DMS153 (cell line): ENCODE results near the gene CYGB.
A peak's percentile ranks its signal among the peaks of the same experiment; 100 is the strongest.
"Not testable (repeated sequence)": the region's sequence is repeated elsewhere in the genome, so short reads cannot be mapped to it uniquely, and the experiment has no call there.

Source experiments
- DNase-seq: peaks from one replicate; lab custom pipeline; 2025; lab: John Stamatoyannopoulos, UW

CYGB gene

GRCh38 chr17:76567634-76568432 is 30.3 kb upstream of the CYGB start:
- no peak for DNase-seq

- no peak for DNase-seq
Measured at GRCh38 chr17:76566988-76567431, 29.5 kb upstream of the CYGB start.

GRCh38 chr17:76566613-76566943 is 29.1 kb upstream of the CYGB start:
- no peak for DNase-seq

- DNase-seq, result no peak
Measured at GRCh38 chr17:76565728-76566612, 28.5 kb upstream of the CYGB start.

- not testable (repeated sequence) for DNase-seq
Measured at GRCh38 chr17:76564991-76565727, 27.6 kb upstream of the CYGB start.

GRCh38 chr17:76563359-76563758 is 25.9 kb upstream of the CYGB start:
- not testable (repeated sequence) for DNase-seq

- no peak for DNase-seq
Measured at GRCh38 chr17:76562734-76563148, 25.2 kb upstream of the CYGB start.

- DNase-seq, result no peak
Measured at GRCh38 chr17:76561799-76562268, 24.3 kb upstream of the CYGB start.

GRCh38 chr17:76561332-76561731 is 23.8 kb upstream of the CYGB start:
- DNase-seq, result no peak

GRCh38 chr17:76560877-76561221 is 23.3 kb upstream of the CYGB start:
- DNase-seq, result no peak

- DNase-seq, result no peak
Measured at GRCh38 chr17:76560036-76560876, 22.7 kb upstream of the CYGB start.

GRCh38 chr17:76559460-76559859 is 22.0 kb upstream of the CYGB start:
- not testable (repeated sequence) for DNase-seq

GRCh38 chr17:76558198-76559095 is 20.9 kb upstream of the CYGB start:
- DNase-seq, result no peak

- peak; percentile 92 for DNase-seq
Measured at GRCh38 chr17:76557368-76558197, 20.1 kb upstream of the CYGB start.

GRCh38 chr17:76556765-76557367 is 19.4 kb upstream of the CYGB start:
- DNase-seq, result no peak

GRCh38 chr17:76554131-76554530 is 16.6 kb upstream of the CYGB start:
- DNase-seq, result no peak

GRCh38 chr17:76553178-76553908 is 15.8 kb upstream of the CYGB start:
- DNase-seq, result no peak

GRCh38 chr17:76551685-76552084 is 14.2 kb upstream of the CYGB start:
- DNase-seq, result peak; percentile 14
